ENCODE data around the gene PDZRN4.

PDZRN4 gene

DNA sequence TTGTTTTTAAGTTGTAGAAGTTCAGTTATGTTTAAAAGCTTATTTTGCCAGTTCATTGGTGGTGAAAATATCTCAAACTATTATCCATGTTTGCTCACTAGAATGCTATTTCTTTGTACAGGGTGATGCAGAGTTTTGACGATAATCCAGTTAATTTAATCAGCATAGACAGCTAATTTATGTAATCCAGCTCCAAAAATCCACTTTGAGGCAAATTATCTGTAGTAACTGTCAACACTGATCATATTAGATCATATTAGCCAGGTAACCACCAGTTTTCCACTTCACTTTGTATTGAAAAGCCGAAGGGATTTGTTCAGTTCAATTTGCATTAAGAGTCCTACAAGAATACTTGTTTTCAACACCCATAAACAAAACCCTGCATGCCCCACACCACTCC is 378.6 kb downstream of the PDZRN4 start:
- Histone ChIP-seq H3K23ac (ENCODE audit: low read length) (no peak overlapping the region), H3K4ac (ENCODE audit: low read depth, low read length) (no peak overlapping the region), H3K4me3 (ENCODE audit: low read depth, low read length) (no peak overlapping the region), H2BK120ac (ENCODE audit: insufficient read depth, low read length, poor library complexity) (no peak overlapping the region), H3K27me3 (ENCODE audit: insufficient read depth, low read length) (no peaks in the 10 kb centered on the region), H2AK5ac (ENCODE audit: low read length) (no peak overlapping the region), H3K18ac (ENCODE audit: low read length) (no peak overlapping the region), H2BK12ac (ENCODE audit: low read length) (no peak overlapping the region), H3K4me1 (ENCODE audit: control insufficient read depth in 1 of 2, insufficient read depth in 2 of 2, low read length in 2 of 2) (no peaks in the 10 kb centered on the region), H3K79me1 (ENCODE audit: low read length) (no peaks in the 10 kb centered on the region), H3K79me2 (ENCODE audit: control insufficient read depth, insufficient read depth, low read length, poor library complexity) (no peaks in the 10 kb centered on the region), H3K9ac (ENCODE audit: low read length) (no peak overlapping the region), H3K14ac (ENCODE audit: low read length) (no peak overlapping the region), H4K12ac (ENCODE audit: low read depth, low read length) (no peak overlapping the region), H3K27ac (ENCODE audit: low read depth, low read length) (no peak overlapping the region), H3K36me3 (ENCODE audit: control insufficient read depth in 1 of 2, insufficient read depth in 2 of 2, low read length in 2 of 2) (no peaks in the 10 kb centered on the region), H4K91ac (ENCODE audit: low read depth, low read length) (no peak overlapping the region), H2AFZ (ENCODE audit: insufficient read depth, low read length, poor library complexity) (no peak overlapping the region), H4K8ac (ENCODE audit: low read depth, low read length) (no peak overlapping the region), H2BK5ac (ENCODE audit: low read depth, low read length, poor library complexity) (no peak overlapping the region), H3K9me3 (ENCODE audit: insufficient read depth, low read depth, low read length) (no peaks in the 10 kb centered on the region), H3K4me2 (ENCODE audit: low read length) (no peak overlapping the region)
- WGBS (ENCODE audit: extremely low coverage, insufficient coverage, insufficient read length): no CpG with 5 or more reads among the region's 2 CpGs
- DNase-seq: no peak

DNA sequence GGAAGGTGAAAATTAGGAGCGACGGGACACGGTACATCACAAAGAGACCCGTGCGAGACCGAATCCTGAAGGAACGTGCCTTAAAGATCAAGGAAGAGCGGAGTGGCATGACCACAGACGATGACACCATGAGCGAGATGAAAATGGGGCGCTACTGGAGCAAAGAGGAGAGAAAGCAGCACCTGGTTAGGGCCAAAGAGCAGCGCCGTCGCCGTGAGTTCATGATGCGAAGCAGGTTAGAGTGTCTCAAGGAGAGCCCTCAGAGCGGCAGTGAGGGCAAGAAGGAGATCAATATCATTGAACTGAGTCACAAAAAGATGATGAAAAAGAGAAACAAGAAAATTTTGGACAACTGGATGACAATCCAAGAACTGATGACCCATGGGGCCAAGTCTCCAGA is 385.3 kb downstream of the PDZRN4 start:
- Histone ChIP-seq H3K4me1 (ENCODE audit: control insufficient read depth in 1 of 2, insufficient read depth in 2 of 2, low read length in 2 of 2) (no peaks in the 10 kb centered on the region), H2AK5ac (ENCODE audit: low read length) (no peak overlapping the region), H3K23ac (ENCODE audit: low read length) (no peak overlapping the region), H3K18ac (ENCODE audit: low read length) (no peak overlapping the region), H4K12ac (ENCODE audit: low read depth, low read length) (no peak overlapping the region), H3K9ac (ENCODE audit: low read length) (no peak overlapping the region), H3K27me3 (ENCODE audit: insufficient read depth, low read length) (no peaks in the 10 kb centered on the region), H3K9me3 (ENCODE audit: insufficient read depth, low read depth, low read length) (no peaks in the 10 kb centered on the region), H2BK120ac (ENCODE audit: insufficient read depth, low read length, poor library complexity) (no peak overlapping the region), H3K27ac (ENCODE audit: low read depth, low read length) (no peak overlapping the region), H3K4me3 (ENCODE audit: low read depth, low read length) (no peak overlapping the region), H2BK5ac (ENCODE audit: low read depth, low read length, poor library complexity) (no peak overlapping the region), H4K8ac (ENCODE audit: low read depth, low read length) (no peak overlapping the region), H4K91ac (ENCODE audit: low read depth, low read length) (no peak overlapping the region), H3K79me2 (ENCODE audit: control insufficient read depth, insufficient read depth, low read length, poor library complexity) (no peaks in the 10 kb centered on the region), H2AFZ (ENCODE audit: insufficient read depth, low read length, poor library complexity) (no peak overlapping the region), H3K79me1 (ENCODE audit: low read length) (no peaks in the 10 kb centered on the region), H3K36me3 (ENCODE audit: control insufficient read depth in 1 of 2, insufficient read depth in 2 of 2, low read length in 2 of 2) (no peaks in the 10 kb centered on the region), H3K4me2 (ENCODE audit: low read length) (no peak overlapping the region), H3K14ac (ENCODE audit: low read length) (no peak overlapping the region), H3K4ac (ENCODE audit: low read depth, low read length) (no peak overlapping the region), H2BK12ac (ENCODE audit: low read length) (no peak overlapping the region)
- no CpG with 5 or more reads among the region's 17 CpGs for WGBS (ENCODE audit: extremely low coverage, insufficient coverage, insufficient read length)
- no peak for DNase-seq

DNA sequence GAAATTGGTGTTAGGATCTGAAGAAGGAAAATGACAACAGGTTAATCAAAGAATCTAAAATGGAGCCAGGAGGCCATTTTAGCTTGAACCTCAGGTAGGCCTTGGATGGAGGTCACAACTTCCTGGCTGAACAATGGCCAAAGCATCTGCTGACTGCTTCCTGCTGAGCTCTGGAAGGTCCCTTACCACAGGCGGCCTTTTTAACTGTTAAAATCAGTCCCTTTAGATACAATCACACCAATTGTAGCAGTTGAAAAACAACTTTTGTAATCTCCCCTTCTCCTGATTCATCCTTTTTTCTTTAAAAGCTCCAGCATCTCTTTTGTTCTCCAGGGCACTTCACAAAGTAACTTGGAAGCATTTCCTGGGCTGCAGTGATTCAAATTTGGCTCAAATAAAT is 388.8 kb downstream of the PDZRN4 start:
- no peaks in the 10 kb centered on the region for H3K36me3 ChIP-seq (ENCODE audit: control insufficient read depth in 1 of 2, insufficient read depth in 2 of 2, low read length in 2 of 2)
- no peaks in the 10 kb centered on the region for H3K4me1 ChIP-seq (ENCODE audit: control insufficient read depth in 1 of 2, insufficient read depth in 2 of 2, low read length in 2 of 2)
- no peak overlapping the region for H3K23ac ChIP-seq (ENCODE audit: low read length)
- no peak overlapping the region for H3K4me3 ChIP-seq (ENCODE audit: low read depth, low read length)
- no peak overlapping the region for H2AK5ac ChIP-seq (ENCODE audit: low read length)
- H3K79me2 ChIP-seq (ENCODE audit: control insufficient read depth, insufficient read depth, low read length, poor library complexity): no peaks in the 10 kb centered on the region
- H3K79me1 ChIP-seq (ENCODE audit: low read length): no peaks in the 10 kb centered on the region
- WGBS (ENCODE audit: extremely low coverage, insufficient coverage, insufficient read length): no CpG with 5 or more reads among the region's 1 CpG
- H4K91ac ChIP-seq (ENCODE audit: low read depth, low read length): no peak overlapping the region
- no peak for DNase-seq
- no peak overlapping the region for H2BK120ac ChIP-seq (ENCODE audit: insufficient read depth, low read length, poor library complexity)
- no peak overlapping the region for H3K4me2 ChIP-seq (ENCODE audit: low read length)
- no peak overlapping the region for H3K18ac ChIP-seq (ENCODE audit: low read length)
- no peak overlapping the region for H2BK5ac ChIP-seq (ENCODE audit: low read depth, low read length, poor library complexity)
- H3K27ac ChIP-seq (ENCODE audit: low read depth, low read length): no peak overlapping the region
- no peak overlapping the region for H4K12ac ChIP-seq (ENCODE audit: low read depth, low read length)
- H3K9me3 ChIP-seq (ENCODE audit: insufficient read depth, low read depth, low read length): no peaks in the 10 kb centered on the region
- no peak overlapping the region for H3K14ac ChIP-seq (ENCODE audit: low read length)
- H2BK12ac ChIP-seq (ENCODE audit: low read length): no peak overlapping the region
- H3K27me3 ChIP-seq (ENCODE audit: insufficient read depth, low read length): no peaks in the 10 kb centered on the region
- H4K8ac ChIP-seq (ENCODE audit: low read depth, low read length): no peak overlapping the region
- no peak overlapping the region for H3K9ac ChIP-seq (ENCODE audit: low read length)
- no peak overlapping the region for H2AFZ ChIP-seq (ENCODE audit: insufficient read depth, low read length, poor library complexity)
- H3K4ac ChIP-seq (ENCODE audit: low read depth, low read length): no peak overlapping the region

DNA sequence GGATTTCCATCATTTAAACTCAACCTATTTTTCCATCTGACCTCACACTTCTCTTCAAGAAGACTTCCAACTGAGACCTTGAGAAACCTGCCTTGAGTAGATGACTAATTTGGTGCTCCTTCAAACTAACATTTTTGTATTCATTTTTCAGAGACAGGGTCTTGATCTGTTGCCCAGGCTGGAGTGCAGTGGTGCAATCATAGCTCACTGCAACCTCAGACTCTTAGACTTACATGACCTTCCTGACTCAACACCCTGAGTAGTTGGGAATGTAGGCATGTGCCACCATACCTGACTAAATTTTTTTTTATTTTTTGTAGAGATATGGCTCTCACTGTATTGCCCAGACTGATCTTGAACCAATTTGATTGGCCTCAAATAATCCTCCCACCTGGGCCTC is 389.9 kb downstream of the PDZRN4 start:
- Histone ChIP-seq H3K14ac (ENCODE audit: low read length) (no peak overlapping the region), H2BK120ac (ENCODE audit: insufficient read depth, low read length, poor library complexity) (no peak overlapping the region), H3K4me1 (ENCODE audit: control insufficient read depth in 1 of 2, insufficient read depth in 2 of 2, low read length in 2 of 2) (no peaks in the 10 kb centered on the region), H3K27ac (ENCODE audit: low read depth, low read length) (no peak overlapping the region), H3K23ac (ENCODE audit: low read length) (no peak overlapping the region), H3K18ac (ENCODE audit: low read length) (no peak overlapping the region), H3K36me3 (ENCODE audit: control insufficient read depth in 1 of 2, insufficient read depth in 2 of 2, low read length in 2 of 2) (no peaks in the 10 kb centered on the region), H2BK5ac (ENCODE audit: low read depth, low read length, poor library complexity) (no peak overlapping the region), H3K9ac (ENCODE audit: low read length) (no peak overlapping the region), H2BK12ac (ENCODE audit: low read length) (no peak overlapping the region), H3K4me2 (ENCODE audit: low read length) (no peak overlapping the region), H3K9me3 (ENCODE audit: insufficient read depth, low read depth, low read length) (no peaks in the 10 kb centered on the region), H4K91ac (ENCODE audit: low read depth, low read length) (no peak overlapping the region), H3K27me3 (ENCODE audit: insufficient read depth, low read length) (no peaks in the 10 kb centered on the region), H3K4ac (ENCODE audit: low read depth, low read length) (no peak overlapping the region), H3K4me3 (ENCODE audit: low read depth, low read length) (no peak overlapping the region), H2AFZ (ENCODE audit: insufficient read depth, low read length, poor library complexity) (no peak overlapping the region), H3K79me1 (ENCODE audit: low read length) (no peaks in the 10 kb centered on the region), H4K8ac (ENCODE audit: low read depth, low read length) (no peak overlapping the region), H4K12ac (ENCODE audit: low read depth, low read length) (no peak overlapping the region), H3K79me2 (ENCODE audit: control insufficient read depth, insufficient read depth, low read length, poor library complexity) (no peaks in the 10 kb centered on the region), H2AK5ac (ENCODE audit: low read length) (no peak overlapping the region)
- DNase-seq: peak; percentile 24 to 44

DNA sequence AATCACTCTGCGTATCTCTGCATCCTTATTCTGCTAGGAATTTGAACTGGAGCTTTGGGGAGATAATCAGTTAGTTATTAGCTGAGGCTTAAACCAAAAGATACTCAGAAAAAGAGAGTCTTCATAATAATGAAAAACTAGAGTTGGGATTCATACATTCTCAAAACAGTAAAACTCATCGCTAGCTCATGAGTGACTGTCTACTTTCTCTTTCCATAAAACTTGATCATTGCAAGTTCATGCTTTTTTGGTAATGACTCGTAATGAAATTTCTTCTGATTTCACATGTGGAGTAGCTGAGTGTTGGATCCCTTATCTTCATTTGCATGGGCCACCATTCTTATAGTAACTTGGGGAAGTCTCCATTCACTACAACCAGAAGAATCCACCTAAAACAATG is 397.7 kb downstream of the PDZRN4 start:
- Histone ChIP-seq H2AK5ac (ENCODE audit: low read length) (no peak overlapping the region), H3K4me3 (ENCODE audit: low read depth, low read length) (no peak overlapping the region), H3K27ac (ENCODE audit: low read depth, low read length) (no peak overlapping the region), H2BK120ac (ENCODE audit: insufficient read depth, low read length, poor library complexity) (no peak overlapping the region), H2AFZ (ENCODE audit: insufficient read depth, low read length, poor library complexity) (no peak overlapping the region), H3K9me3 (ENCODE audit: insufficient read depth, low read depth, low read length) (no peaks in the 10 kb centered on the region), H3K4ac (ENCODE audit: low read depth, low read length) (no peak overlapping the region), H3K79me1 (ENCODE audit: low read length) (no peaks in the 10 kb centered on the region), H3K4me1 (ENCODE audit: control insufficient read depth in 1 of 2, insufficient read depth in 2 of 2, low read length in 2 of 2) (no peaks in the 10 kb centered on the region), H3K9ac (ENCODE audit: low read length) (no peak overlapping the region), H3K27me3 (ENCODE audit: insufficient read depth, low read length) (no peaks in the 10 kb centered on the region), H3K23ac (ENCODE audit: low read length) (no peak overlapping the region), H3K79me2 (ENCODE audit: control insufficient read depth, insufficient read depth, low read length, poor library complexity) (no peaks in the 10 kb centered on the region), H3K18ac (ENCODE audit: low read length) (no peak overlapping the region), H4K12ac (ENCODE audit: low read depth, low read length) (no peak overlapping the region), H3K14ac (ENCODE audit: low read length) (no peak overlapping the region), H2BK5ac (ENCODE audit: low read depth, low read length, poor library complexity) (no peak overlapping the region), H2BK12ac (ENCODE audit: low read length) (no peak overlapping the region), H4K8ac (ENCODE audit: low read depth, low read length) (no peak overlapping the region), H3K4me2 (ENCODE audit: low read length) (no peak overlapping the region), H3K36me3 (ENCODE audit: control insufficient read depth in 1 of 2, insufficient read depth in 2 of 2, low read length in 2 of 2) (no peaks in the 10 kb centered on the region), H4K91ac (ENCODE audit: low read depth, low read length) (no peak overlapping the region)
- no peak for DNase-seq
- WGBS (ENCODE audit: extremely low coverage, insufficient coverage, insufficient read length): no CpG with 5 or more reads among the region's 3 CpGs

All from trophoblast cell (in vitro differentiated cells and primary cell).